HepG2 (cell line): ENCODE data around the gene NATD1. TPM values are rescaled to one million over a fixed set of nuclear protein-coding genes. Genes with fewer than 3 reads are reported as not detected.
A peak's percentile ranks its signal among the peaks of the same experiment; 100 is the strongest.

Experiments
- AHDC1 ChIP-seq: sonication (generic); formaldehyde crosslinking; IDR thresholded peaks from 2 replicates; pipeline ENCODE4 v1.5.1; 2020; ENCODE audit warnings: mild to moderate bottlenecking, missing genetic modification reagents, borderline replicate concordance
- CBFB ChIP-seq: sonication (generic); formaldehyde crosslinking; IDR thresholded peaks from 2 replicates; pipeline ENCODE4 v1.4.0; 2020; ENCODE audit warnings: missing genetic modification reagents
- HOXA3 ChIP-seq: sonication (generic); formaldehyde crosslinking; IDR thresholded peaks from 2 replicates; pipeline ENCODE4 v1.5.0; 2020; ENCODE audit warnings: missing genetic modification reagents
- KDM6A ChIP-seq: IDR thresholded peaks from 2 replicates; pipeline ENCODE4 v1.6.1; 2016; ENCODE audit warnings: low read depth
- ONECUT2 ChIP-seq: sonication (generic); formaldehyde crosslinking; IDR thresholded peaks from 2 replicates; pipeline ENCODE4 v1.4.0; 2020; ENCODE audit warnings: missing genetic modification reagents
- SMAD1 ChIP-seq: sonication (generic); formaldehyde crosslinking; IDR thresholded peaks from 2 replicates; pipeline ENCODE4 v1.4.0; 2020; ENCODE audit warnings: missing genetic modification reagents, low read depth, mild to moderate bottlenecking, borderline replicate concordance
- THAP8 ChIP-seq: sonication (generic); formaldehyde crosslinking; IDR thresholded peaks from 2 replicates; pipeline ENCODE4 v1.5.1; 2020; ENCODE audit warnings: missing genetic modification reagents, mild to moderate bottlenecking, borderline replicate concordance
- ZBTB20 ChIP-seq: sonication (generic); formaldehyde crosslinking; IDR thresholded peaks from 2 replicates; pipeline ENCODE4 v1.8.1; 2023; ENCODE audit warnings: missing genetic modification reagents, low read depth, mild to moderate bottlenecking, borderline replicate concordance
- ZFP37 ChIP-seq: sonication (generic); formaldehyde crosslinking; IDR thresholded peaks from 2 replicates; pipeline ENCODE4 v1.4.0; 2020; ENCODE audit warnings: missing genetic modification reagents, borderline replicate concordance
- ZMYM2 ChIP-seq: sonication (generic); formaldehyde crosslinking; IDR thresholded peaks from 2 replicates; pipeline ENCODE4 v1.8.0; 2022; ENCODE audit warnings: mild to moderate bottlenecking, missing genetic modification reagents
- ZNF124 ChIP-seq: sonication (generic); formaldehyde crosslinking; IDR thresholded peaks from 2 replicates; pipeline ENCODE4 v1.4.0; 2020; ENCODE audit warnings: missing genetic modification reagents
- ZNF331 ChIP-seq: sonication (generic); formaldehyde crosslinking; IDR thresholded peaks from 2 replicates; pipeline ENCODE4 v1.4.0; 2020; ENCODE audit warnings: missing genetic modification reagents
- ZNF335 ChIP-seq: sonication (generic); formaldehyde crosslinking; IDR thresholded peaks from 2 replicates; pipeline ENCODE4 v1.4.0; 2020; ENCODE audit warnings: missing genetic modification reagents
- ZNF451 ChIP-seq: sonication (generic); formaldehyde crosslinking; IDR thresholded peaks from 2 replicates; pipeline ENCODE4 v1.5.0; 2020; ENCODE audit warnings: mild to moderate bottlenecking, missing genetic modification reagents
- polyA plus RNA-seq, 8 experiments: library from polyadenylated mRNA; depleted of rRNA in 3 of 8; stranded (reverse) in 7 of 8; unstranded in 1 of 8; fragments of >200 nt; fragmentation: Illumina TruSeq in 4 of 8; extraction: Trizol in 4 of 8; gene quantifications; 2 replicates each; pipeline versions ENCODE4 v1.2.1 to v1.2.3, GENCODE V29; 2011 to 2016; ENCODE audit warnings: low read depth in 4 of 8, missing spikeins in 1 of 8, mixed read lengths in 1 of 8; ENCODE audit not compliant: insufficient read depth in 1 of 8
- total RNA-seq, 5 experiments: library from RNA; depleted of rRNA; stranded (reverse); fragments of >200 nt; fragmentation: Illumina TruSeq; extraction: Trizol; gene quantifications; 2 replicates each; pipeline ENCODE4 v1.2.3, GENCODE V29; 2016; ENCODE audit warnings: low read depth in 1 of 5
- TF ChIP-seq, protein P1 (sequence below): sonication (generic); formaldehyde crosslinking; IDR thresholded peaks from 2 replicates; pipeline ENCODE4 v1.5.1; 2020; ENCODE audit warnings: mild to moderate bottlenecking, missing genetic modification reagents, moderate library complexity
- TF ChIP-seq, protein P2 (sequence below): sonication (generic); formaldehyde crosslinking; IDR thresholded peaks from 2 replicates; pipeline ENCODE4 v1.4.0; 2020; ENCODE audit warnings: missing genetic modification reagents
- TF ChIP-seq, protein P3 (sequence below): sonication (generic); formaldehyde crosslinking; IDR thresholded peaks from 2 replicates; pipeline ENCODE4 v1.8.0; 2022; ENCODE audit warnings: mild to moderate bottlenecking, missing genetic modification reagents

Gene NATD1
- total and polyA plus RNA-seq, 2 of the 13 experiments (the other 11 are each of a cell fraction or from before 2014, with no cell fraction given) = 0.31 to 2.3 TPM

DNA sequence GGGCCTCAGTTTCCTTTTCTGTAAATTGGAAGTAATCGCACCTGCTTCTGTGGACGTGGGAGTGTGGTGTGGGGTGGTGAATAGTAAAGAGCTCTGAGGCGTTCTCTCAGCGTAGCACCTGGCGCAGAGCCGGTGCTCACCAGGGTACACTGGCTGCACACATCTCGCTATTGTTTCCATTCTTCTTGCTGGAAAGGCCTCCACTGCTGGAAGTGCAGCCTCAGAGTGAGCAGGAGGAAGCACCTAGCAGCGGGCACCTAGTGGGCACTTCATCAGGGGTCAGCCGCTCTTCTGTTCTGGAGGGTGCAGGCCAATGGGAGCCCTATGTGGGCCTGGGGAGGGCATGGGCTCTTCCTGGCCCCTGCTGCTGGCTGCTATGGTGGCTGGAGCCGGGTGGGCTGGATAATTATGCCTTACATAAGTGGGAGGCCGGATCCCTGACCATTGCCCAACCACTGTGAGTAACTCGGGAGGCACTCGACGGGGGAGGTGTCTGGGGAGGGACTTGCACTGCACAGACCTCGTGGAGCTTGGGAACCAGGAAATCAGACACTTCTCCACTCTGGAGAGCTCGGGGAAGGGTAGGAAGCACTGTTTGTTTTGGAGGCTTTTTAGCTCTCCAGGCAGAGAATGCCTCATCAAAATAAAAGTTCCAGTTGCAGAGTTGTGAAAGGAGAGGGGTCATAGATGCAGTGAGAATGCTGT lies 33.0 kb upstream of the NATD1 start (continued):
- peak; percentile 22; the same call in 1 of the 2 replicates for TF ChIP-seq AHDC1 (CRISPR knock-in tag)
- peak; percentile 40; the same call in 1 of the 2 replicates for TF ChIP-seq KDM6A (CRISPR knock-in tag)
- TF ChIP-seq ZNF335 (CRISPR knock-in tag) = 0 out of 2 replicates have a peak, but pooled peaks have one; percentile 43
- TF ChIP-seq, protein P1, sequence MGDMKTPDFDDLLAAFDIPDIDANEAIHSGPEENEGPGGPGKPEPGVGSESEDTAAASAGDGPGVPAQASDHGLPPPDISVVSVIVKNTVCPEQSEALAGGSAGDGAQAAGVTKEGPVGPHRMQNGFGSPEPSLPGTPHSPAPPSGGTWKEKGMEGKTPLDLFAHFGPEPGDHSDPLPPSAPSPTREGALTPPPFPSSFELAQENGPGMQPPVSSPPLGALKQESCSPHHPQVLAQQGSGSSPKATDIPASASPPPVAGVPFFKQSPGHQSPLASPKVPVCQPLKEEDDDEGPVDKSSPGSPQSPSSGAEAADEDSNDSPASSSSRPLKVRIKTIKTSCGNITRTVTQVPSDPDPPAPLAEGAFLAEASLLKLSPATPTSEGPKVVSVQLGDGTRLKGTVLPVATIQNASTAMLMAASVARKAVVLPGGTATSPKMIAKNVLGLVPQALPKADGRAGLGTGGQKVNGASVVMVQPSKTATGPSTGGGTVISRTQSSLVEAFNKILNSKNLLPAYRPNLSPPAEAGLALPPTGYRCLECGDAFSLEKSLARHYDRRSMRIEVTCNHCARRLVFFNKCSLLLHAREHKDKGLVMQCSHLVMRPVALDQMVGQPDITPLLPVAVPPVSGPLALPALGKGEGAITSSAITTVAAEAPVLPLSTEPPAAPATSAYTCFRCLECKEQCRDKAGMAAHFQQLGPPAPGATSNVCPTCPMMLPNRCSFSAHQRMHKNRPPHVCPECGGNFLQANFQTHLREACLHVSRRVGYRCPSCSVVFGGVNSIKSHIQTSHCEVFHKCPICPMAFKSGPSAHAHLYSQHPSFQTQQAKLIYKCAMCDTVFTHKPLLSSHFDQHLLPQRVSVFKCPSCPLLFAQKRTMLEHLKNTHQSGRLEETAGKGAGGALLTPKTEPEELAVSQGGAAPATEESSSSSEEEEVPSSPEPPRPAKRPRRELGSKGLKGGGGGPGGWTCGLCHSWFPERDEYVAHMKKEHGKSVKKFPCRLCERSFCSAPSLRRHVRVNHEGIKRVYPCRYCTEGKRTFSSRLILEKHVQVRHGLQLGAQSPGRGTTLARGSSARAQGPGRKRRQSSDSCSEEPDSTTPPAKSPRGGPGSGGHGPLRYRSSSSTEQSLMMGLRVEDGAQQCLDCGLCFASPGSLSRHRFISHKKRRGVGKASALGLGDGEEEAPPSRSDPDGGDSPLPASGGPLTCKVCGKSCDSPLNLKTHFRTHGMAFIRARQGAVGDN (CRISPR knock-in tag) = peak; percentile 75
- peak; percentile 69 for TF ChIP-seq HOXA3 (CRISPR knock-in tag)
- TF ChIP-seq ZNF451 = no peak
- TF ChIP-seq, protein P2, sequence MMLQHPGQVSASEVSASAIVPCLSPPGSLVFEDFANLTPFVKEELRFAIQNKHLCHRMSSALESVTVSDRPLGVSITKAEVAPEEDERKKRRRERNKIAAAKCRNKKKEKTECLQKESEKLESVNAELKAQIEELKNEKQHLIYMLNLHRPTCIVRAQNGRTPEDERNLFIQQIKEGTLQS (CRISPR knock-in tag) = peak; percentile 80
- TF ChIP-seq THAP8 (CRISPR knock-in tag) = no peak
- peak; percentile 82; the same call in 1 of the 2 replicates for TF ChIP-seq ZFP37 (CRISPR knock-in tag)
- no peak for TF ChIP-seq ONECUT2
- TF ChIP-seq CBFB (CRISPR knock-in tag) = no peak
- TF ChIP-seq SMAD1 (CRISPR knock-in tag) = no peak
- TF ChIP-seq ZBTB20 = no peak
- TF ChIP-seq, protein P3, sequence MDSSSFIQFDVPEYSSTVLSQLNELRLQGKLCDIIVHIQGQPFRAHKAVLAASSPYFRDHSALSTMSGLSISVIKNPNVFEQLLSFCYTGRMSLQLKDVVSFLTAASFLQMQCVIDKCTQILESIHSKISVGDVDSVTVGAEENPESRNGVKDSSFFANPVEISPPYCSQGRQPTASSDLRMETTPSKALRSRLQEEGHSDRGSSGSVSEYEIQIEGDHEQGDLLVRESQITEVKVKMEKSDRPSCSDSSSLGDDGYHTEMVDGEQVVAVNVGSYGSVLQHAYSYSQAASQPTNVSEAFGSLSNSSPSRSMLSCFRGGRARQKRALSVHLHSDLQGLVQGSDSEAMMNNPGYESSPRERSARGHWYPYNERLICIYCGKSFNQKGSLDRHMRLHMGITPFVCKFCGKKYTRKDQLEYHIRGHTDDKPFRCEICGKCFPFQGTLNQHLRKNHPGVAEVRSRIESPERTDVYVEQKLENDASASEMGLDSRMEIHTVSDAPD (CRISPR knock-in tag) = no peak
- TF ChIP-seq ZNF124 (CRISPR knock-in tag) = no peak
- TF ChIP-seq ZMYM2 (CRISPR knock-in tag) = no peak
- TF ChIP-seq ZNF331 (CRISPR knock-in tag) = peak; percentile 54; the same call in 1 of the 2 replicates
